HG03558 (cell line): Measurements from ENCODE around the gene DGKQ.
"Not testable (repeated sequence)": the region's sequence is repeated elsewhere in the genome, so short reads cannot be mapped to it uniquely, and the experiment has no call there.

Experiments
- ATAC-seq: cut with Tn5 transposase; IDR thresholded peaks from one replicate; pipeline ENCODE4 v1.9.1; 2021; ENCODE audit warnings: moderate number of reproducible peaks; ENCODE audit not compliant: unreplicated experiment; ENCODE audit errors: extremely low read depth

DGKQ gene

GRCh38 chr4:930827-931193, 42.6 kb downstream of the DGKQ start:
- no peak for ATAC-seq

- ATAC-seq: no peak
Observed at GRCh38 chr4:930028-930551, 43.3 kb downstream of the DGKQ start.

DNA sequence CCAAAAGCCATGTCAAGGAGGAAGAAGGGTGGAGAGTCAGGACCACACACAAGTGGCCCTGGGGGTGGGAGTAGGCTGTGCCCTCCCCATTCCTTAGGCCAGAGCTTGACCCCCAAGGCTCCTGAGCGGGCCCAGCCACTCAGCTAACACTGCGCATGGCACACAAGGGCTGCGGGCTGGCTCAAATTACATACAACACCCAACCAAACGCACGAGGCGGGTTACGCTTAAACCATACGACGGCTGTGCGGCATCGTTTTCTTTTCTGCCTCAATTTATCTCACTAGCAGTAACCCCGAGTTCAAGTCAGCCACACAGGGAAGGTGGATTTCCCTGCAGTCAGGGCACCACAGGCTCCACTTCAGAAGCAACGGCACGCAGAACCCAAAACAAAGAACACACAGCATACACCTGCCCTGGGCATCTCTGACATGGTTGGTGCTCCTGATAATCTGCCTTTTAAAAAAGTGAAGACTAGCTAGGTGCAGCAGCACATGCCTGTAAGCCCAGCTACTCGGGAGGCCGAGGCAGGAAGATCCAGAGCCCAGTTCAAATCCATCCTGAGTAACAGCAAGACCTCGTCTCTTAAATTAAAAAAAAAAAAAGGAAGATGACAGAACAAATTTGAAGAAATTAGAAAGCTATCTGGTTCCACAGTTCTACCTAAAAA, 44.1 kb downstream of the DGKQ start:
- no peak for ATAC-seq

- not testable (repeated sequence) for ATAC-seq
Observed at GRCh38 chr4:927566-927965, 45.8 kb downstream of the DGKQ start.

DNA sequence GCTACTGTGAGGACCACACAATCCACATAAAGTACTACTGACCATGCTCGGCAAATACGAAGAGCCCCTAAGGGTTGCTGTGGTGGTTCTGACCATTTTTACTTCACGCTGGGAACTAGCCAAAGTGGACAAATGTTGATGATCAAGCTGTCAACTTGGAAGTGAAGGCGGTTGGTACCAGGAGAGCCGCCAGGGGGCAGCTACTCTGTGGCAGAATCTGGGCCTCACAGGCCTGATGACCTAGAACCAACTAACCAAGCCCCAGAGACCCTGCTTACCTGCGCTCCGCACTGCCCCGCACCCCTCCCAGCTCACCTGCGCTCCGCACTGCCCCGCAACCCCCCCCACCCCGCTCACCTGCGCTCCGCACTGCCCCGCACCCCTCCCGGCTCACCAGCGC, 46.8 kb downstream of the DGKQ start:
- ATAC-seq: no peak

DNA sequence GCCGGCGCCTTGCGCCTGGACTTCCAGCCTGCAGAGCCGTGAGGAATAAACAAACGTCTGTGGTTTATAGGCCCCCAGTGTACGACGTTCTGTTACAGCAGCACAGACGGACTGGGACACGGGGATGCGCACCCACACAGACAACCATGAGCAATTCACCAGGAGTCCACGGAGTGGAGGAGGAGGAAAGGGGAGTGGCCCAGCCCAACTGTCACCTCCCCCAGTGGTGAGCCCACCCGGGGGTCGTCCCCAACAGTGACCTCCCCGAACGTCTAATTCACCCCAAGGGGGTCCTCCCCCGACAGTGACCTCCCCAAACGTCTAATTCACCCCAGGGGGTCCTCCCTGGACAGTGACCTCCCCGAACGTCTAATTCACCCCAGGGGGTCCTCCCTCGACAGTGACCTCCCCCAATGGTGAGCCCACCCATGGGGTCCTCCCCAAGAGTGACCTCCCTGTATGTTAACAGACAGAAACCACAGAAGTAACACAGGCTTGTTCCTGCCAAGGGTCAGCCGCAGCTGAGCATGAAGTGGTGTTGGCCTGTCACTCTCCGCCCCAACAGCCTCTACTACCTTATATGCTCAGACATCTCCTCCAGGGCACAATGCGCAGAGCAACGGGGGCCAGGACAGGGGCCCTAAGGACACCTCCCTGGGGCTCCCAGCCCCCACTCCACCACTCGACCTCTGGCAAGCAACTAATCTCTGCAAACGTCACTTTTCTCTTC, 47.4 kb downstream of the DGKQ start:
- ATAC-seq: no peak

DNA sequence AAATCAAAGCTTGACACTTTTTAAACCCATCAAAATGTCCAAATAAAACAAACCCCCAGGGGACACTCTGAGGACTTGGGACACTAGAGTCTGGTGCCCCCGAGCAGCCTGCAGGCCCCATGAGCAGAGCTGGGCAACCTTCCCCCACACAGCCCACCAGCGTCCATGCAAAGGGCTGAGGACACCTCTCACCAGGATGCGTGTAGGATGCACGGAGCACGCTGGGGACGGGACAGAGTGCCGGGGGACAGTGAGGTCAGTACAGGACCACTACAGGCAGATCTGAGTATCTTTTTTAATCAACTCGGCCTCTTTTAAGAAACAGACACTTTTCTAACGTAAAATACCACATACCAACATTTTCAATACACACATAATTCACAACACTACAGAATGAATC, 48.2 kb downstream of the DGKQ start:
- ATAC-seq: no peak

GRCh38 chr4:924107-925096, 49.0 kb downstream of the DGKQ start:
- ATAC-seq: no peak

DNA sequence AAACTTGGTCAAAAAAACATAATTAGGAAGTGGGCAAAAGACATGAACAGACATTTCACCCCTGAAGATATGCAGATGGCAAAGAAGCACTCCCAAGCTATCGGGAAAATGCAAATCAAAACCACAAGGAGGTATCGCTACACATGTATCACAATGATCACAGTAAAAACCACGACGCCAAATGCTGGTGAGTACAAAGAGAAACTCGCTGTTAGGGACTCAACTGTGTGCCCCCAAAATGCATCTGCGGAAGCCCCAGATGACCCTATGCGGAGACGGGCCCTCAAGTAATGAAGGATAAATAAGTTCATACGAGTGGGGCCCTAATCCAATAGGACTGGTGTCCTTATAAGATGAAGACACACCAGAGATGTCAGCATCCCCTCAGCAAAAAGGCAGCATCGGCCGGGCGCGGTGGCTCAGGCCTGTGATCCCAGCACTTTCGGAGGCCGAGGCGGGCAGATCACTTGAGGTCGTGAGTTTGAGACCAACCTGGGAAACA, 51.5 kb downstream of the DGKQ start:
- ATAC-seq: no peak

DNA sequence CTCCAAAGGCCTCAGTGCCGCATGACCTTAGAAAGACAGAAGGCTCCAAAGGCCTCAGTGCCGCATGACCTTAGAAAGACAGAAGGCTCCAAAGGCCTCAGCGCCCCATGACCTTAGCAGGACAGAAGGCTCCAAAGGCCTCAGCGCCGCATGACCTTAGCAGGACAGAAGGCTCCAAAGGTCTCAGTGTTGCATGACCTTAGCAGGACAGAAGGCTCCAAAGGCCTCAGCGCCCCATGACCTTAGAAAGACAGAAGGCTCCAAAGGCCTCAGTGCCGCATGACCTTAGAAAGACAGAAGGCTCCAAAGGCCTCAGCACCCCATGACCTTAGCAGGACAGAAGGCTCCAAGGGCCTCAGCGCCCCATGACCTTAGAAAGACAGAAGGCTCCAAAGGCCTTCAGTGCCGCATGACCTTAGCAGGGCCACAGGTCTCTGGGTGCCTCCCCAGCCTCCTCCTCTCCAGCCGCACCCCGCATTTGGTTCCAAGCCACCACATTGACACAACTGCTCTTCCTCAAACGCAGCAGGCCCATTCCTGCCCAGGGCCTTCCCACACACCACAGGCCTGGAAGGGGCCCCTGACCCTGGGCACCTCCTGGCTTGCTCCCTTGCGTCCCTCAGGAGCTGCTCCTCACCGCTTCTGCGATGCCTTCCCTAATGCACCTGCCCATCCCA, 54.2 kb downstream of the DGKQ start:
- ATAC-seq: not testable (repeated sequence)

- not testable (repeated sequence) for ATAC-seq
Observed at GRCh38 chr4:918591-918990, 54.8 kb downstream of the DGKQ start.

- no peak for ATAC-seq
Observed at GRCh38 chr4:917992-918391, 55.4 kb downstream of the DGKQ start.

DNA sequence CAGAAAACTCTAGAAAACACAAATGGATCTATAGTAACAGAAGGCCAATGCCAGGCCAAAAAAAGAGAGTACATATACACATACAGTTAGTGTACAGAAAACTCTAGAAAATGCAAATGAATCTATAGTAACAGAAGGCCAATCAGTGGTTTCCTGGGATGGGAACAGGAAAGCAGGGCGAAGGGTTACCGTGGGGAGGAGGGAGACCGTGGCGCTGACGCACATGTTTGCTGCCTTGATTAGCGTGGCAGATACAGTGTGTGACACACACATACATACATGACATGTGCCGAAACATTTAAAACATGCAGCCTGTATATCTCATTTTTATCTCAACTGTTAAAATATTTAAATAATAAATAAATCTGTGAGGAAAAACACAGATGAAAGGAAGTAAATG, 55.9 kb downstream of the DGKQ start:
- ATAC-seq: no peak

DNA sequence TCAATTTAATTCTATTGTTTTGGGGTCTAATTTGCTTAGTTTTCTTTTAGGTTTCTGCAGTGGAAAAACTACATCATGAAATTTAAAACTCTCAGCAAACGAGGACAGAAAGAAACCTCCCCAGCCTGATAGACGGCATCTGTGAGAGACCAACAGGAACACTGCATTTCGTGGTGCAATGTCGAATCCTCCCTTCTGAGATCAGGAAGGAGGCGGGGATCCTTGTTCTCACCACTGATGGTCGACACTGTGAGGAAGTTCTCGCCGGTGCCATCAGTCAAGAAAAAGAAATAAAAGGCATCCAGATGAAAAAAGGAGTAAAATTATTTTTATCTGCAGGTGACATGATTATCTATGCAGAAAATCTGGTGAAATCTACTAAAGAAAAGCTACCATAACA, 57.8 kb downstream of the DGKQ start:
- ATAC-seq: no peak

GRCh38 chr4:915041-915474, 58.3 kb downstream of the DGKQ start:
- no peak for ATAC-seq

DNA sequence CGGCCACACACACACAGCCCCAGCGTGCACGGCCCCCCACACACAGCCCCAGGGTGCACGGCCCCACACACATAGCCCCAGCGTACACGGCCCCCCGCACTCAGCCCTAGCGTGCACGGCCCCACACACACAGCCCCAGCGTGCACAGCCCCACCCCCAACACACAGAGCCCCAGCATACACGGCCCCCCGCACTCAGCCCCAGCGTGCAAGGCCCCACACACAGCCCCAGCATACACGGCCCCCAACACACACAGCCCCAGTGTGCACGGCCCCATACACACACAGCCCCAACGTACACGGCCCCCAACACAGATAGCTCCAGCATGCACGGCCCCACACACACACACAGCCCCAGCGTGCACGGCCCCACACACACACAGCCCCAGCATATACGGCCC, 58.8 kb downstream of the DGKQ start:
- no peak for ATAC-seq

GRCh38 chr4:913280-913618, 60.1 kb downstream of the DGKQ start:
- no peak for ATAC-seq

GRCh38 chr4:912548-913279, 60.7 kb downstream of the DGKQ start:
- ATAC-seq: no peak

- no peak for ATAC-seq
Observed at GRCh38 chr4:911871-912490, 61.4 kb downstream of the DGKQ start.
